SK-N-SH (cell line): ENCODE measurements around the gene METTL23. TPM values are rescaled to one million over a fixed set of nuclear protein-coding genes. Genes with fewer than 3 reads are reported as not detected.

Experiments
- FOXJ3 ChIP-seq: sonication (generic); formaldehyde crosslinking; IDR thresholded peaks from 2 replicates; pipeline ENCODE4 v1.5.1; 2020; ENCODE audit warnings: mild to moderate bottlenecking, missing genetic modification reagents
- FOXM1 ChIP-seq: IDR thresholded peaks from 2 replicates; pipeline ENCODE4 v1.4.0; 2012; ENCODE audit warnings: low read depth, mild to moderate bottlenecking
- JUND ChIP-seq: IDR thresholded peaks from 2 replicates; pipeline ENCODE4 v1.4.0; 2012
- MAX ChIP-seq: IDR thresholded peaks from 2 replicates; pipeline ENCODE4 v1.4.0; 2012; ENCODE audit warnings: low read depth
- PBX3 ChIP-seq: IDR thresholded peaks from 2 replicates; pipeline ENCODE4; 2012
- RAD21 ChIP-seq: IDR thresholded peaks from 2 replicates; pipeline ENCODE4 v1.6.1; 2012; ENCODE audit warnings: mild to moderate bottlenecking, low read length
- REST ChIP-seq: IDR thresholded peaks from 2 replicates; pipeline ENCODE4 v1.6.1; 2012; ENCODE audit warnings: mild to moderate bottlenecking, low read depth, low read length, moderate library complexity
- RFX5 ChIP-seq: IDR thresholded peaks from 2 replicates; pipeline ENCODE4 v1.6.1; 2012; ENCODE audit warnings: mild to moderate bottlenecking, improper control_type of control experiment, low read length
- SIN3A ChIP-seq: IDR thresholded peaks from 2 replicates; pipeline ENCODE4 v1.6.1; 2012; ENCODE audit warnings: low read depth, mild to moderate bottlenecking, low read length, moderate library complexity, borderline replicate concordance
- TCF12 ChIP-seq: IDR thresholded peaks from 2 replicates; pipeline ENCODE4 v1.4.0; 2012
- TEAD4 ChIP-seq: IDR thresholded peaks from 2 replicates; pipeline ENCODE4 v1.4.0; 2012; ENCODE audit warnings: mild to moderate bottlenecking, borderline replicate concordance; ENCODE audit not compliant: insufficient read depth
- polyA plus RNA-seq, 3 experiments: library from polyadenylated mRNA; depleted of rRNA; stranded (reverse); fragments of >200 nt; gene quantifications; 2 replicates each; pipeline ENCODE4 v1.2.3, GENCODE V29; 2012
- TF ChIP-seq, protein P1 (sequence below): IDR thresholded peaks from 2 replicates; pipeline ENCODE4 v1.4.0; 2012; ENCODE audit warnings: low read depth, borderline replicate concordance
- TF ChIP-seq, protein P2 (sequence below): fragments of 150-350 bp; IDR thresholded peaks from 2 replicates; pipeline ENCODE4 v1.6.1; 2017; ENCODE audit warnings: antibody characterized with exemption, low read length, low read depth, borderline replicate concordance

The METTL23 gene
- polyA plus RNA-seq, 1 of the 3 experiments (the other 2 are of a cell fraction) = 75.9 TPM

DNA sequence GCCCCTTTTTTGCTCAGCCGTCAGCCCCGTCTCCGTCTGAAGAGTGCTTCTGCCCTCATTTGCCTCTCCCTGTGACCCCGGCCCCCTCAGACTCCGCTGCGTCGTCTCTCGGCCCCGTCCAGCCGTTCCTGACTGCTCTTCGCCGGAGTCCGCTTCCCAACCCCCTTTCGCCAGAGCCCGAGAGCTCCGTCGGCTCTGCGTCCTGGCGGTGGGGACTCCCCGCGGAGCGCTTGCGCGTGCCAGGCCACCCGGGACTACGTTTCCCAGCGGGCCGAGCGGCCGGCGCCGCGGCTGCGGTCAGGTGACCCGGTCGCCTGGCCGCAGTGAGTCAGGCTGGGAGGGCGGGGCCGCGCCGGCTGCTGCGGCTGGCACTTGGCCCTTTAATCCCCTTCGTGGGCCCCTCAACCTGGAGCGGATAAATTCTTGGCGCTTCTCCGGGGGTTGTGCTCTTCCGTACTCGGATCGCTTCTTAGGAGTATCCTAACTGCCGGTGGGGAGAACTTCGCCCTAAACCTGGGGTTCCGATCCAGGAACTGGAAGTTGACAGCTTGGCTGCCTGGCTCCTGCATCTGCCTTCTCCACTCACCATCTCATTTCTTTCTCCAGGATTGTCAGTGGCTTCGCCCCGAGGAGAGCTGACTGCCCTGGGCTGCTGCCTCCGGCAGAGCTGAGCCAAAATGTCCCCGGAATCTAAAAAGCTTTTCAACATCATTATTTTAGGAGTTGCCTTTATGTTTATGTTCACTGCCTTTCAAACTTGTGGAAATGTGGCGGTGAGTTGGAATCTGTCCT is 11.2 kb downstream of the METTL23 start, which contains the start of gene MFSD11 (continued):
- TF ChIP-seq PBX3 (no peak; the same call in 1 of the 2 replicates), TCF12 (no peak; the same call in 1 of the 2 replicates), RAD21 (no peak), FOXJ3 (CRISPR knock-in tag) (peak; percentile 13; the same call in 1 of the 2 replicates), JUND (peak; percentile 62; the same call in 1 of the 2 replicates), SIN3A (peak; percentile 87), RFX5 (no peak; the same call in 1 of the 2 replicates), TEAD4 (no peak), MAX (peak; percentile 56), FOXM1 (peak; percentile 8; the same call in 1 of the 2 replicates), REST (0 out of 2 replicates have a peak, but pooled peaks have one; percentile 4)
- TF ChIP-seq, protein P1, sequence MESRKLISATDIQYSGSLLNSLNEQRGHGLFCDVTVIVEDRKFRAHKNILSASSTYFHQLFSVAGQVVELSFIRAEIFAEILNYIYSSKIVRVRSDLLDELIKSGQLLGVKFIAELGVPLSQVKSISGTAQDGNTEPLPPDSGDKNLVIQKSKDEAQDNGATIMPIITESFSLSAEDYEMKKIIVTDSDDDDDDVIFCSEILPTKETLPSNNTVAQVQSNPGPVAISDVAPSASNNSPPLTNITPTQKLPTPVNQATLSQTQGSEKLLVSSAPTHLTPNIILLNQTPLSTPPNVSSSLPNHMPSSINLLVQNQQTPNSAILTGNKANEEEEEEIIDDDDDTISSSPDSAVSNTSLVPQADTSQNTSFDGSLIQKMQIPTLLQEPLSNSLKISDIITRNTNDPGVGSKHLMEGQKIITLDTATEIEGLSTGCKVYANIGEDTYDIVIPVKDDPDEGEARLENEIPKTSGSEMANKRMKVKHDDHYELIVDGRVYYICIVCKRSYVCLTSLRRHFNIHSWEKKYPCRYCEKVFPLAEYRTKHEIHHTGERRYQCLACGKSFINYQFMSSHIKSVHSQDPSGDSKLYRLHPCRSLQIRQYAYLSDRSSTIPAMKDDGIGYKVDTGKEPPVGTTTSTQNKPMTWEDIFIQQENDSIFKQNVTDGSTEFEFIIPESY = peak; percentile 52
- TF ChIP-seq, protein P2, sequence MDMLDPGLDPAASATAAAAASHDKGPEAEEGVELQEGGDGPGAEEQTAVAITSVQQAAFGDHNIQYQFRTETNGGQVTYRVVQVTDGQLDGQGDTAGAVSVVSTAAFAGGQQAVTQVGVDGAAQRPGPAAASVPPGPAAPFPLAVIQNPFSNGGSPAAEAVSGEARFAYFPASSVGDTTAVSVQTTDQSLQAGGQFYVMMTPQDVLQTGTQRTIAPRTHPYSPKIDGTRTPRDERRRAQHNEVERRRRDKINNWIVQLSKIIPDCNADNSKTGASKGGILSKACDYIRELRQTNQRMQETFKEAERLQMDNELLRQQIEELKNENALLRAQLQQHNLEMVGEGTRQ = peak; percentile 91
- TF ChIP-seq, all 33 proteins: peak for 18
